ENCODE measurements around the gene CDC42SE2. TPM values are rescaled to one million over a fixed set of nuclear protein-coding genes. Genes with fewer than 3 reads are reported as not detected.
"Not testable (repeated sequence)": the region's sequence is repeated elsewhere in the genome, so short reads cannot be mapped to it uniquely, and the experiment has no call there.

The CDC42SE2 gene
- polyA plus RNA-seq, 3 donors, result 34.4 to 135 (median 92.6) TPM

DNA sequence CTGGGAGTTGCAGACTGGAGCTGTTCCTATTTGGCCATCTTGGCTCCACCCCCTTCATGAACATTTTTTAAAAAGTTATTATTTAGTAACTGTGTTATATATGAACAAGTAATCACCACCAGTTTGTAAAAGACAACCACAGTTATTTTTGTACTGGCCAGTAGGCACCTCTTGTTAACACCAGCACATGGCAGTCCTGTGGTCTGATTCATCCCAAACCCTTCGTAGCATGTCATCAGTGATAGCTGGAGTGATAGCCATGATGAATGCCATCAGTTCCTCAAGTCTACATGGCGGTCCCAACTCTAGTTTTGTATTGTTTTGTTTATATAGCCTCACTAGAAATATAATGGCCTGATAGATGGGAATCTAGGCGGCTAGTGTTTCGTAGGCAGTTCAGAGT is 74.2 kb downstream of the CDC42SE2 start:
- no peaks in the 10 kb centered on the region for H3K27me3 ChIP-seq (ENCODE audit: control insufficient read depth in 2 of 2, insufficient read depth in 2 of 2, low read length in 2 of 2)
- H3K27ac Mint-ChIP-seq, result no peak overlapping the region

DNA sequence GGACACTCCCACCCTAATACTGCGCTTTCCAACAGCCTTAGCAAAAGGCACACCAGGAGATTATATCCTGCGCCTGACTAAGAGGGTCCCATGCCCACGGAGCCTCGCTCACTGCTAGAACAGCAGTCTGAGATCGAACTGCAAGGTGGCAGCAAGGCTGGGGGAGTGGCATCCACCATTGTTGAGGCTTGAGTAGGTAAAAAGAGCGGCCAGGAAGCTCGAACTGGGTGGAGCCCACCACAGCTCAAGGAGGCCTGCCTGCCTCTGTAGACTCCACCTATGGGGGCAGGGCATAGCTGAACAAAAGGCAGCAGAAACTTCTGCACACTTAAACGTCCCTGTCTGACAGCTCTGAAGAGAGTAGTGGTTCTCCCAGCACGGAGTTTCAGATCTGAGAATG is 80.4 kb downstream of the CDC42SE2 start:
- H3K9ac ChIP-seq (ENCODE audit: insufficient read depth, low read length, poor library complexity, severe bottlenecking); H3K27me3 ChIP-seq (ENCODE audit: control insufficient read depth in 2 of 2, insufficient read depth in 2 of 2, low read length in 2 of 2); H3K27ac ChIP-seq (ENCODE audit: low read depth in 1 of 2, low read length in 2 of 2); intact Hi-C loops (cut with micrococcal nuclease); H3K4me3 Mint-ChIP-seq; H3K4me2 ChIP-seq (replicated peaks; ENCODE audit: extremely low read depth, low read length, poor library complexity, severe bottlenecking); DNase-seq; H2AFZ ChIP-seq (ENCODE audit: insufficient read depth, low read depth, low read length, poor library complexity, severe bottlenecking); H3K4me1 Mint-ChIP-seq; H3K27me3 Mint-ChIP-seq (ENCODE audit: low read depth in 3 of 3); H3K4me3 ChIP-seq (replicated peaks in 1 of 3; ENCODE audit: low read depth in 2 of 3, low read length in 3 of 3); H3K4me1 ChIP-seq (ENCODE audit: control insufficient read depth in 1 of 2, insufficient read depth in 2 of 2, low read length in 2 of 2); H3K9me3 ChIP-seq (replicated peaks in 1 of 2; ENCODE audit: control insufficient read depth in 1 of 2, insufficient read depth in 1 of 2, low read length in 2 of 2): not testable (repeated sequence)
- peaks cover 47% of the 10 kb centered on the region for H4K20me1 ChIP-seq (ENCODE audit: insufficient read depth, low read length)
- peak overlapping the region in 2 of 7 donors; percentile 45 to 57 for H3K27ac Mint-ChIP-seq
- peaks cover 9 to 22% (median 16%) of the 10 kb centered on the region in 7 donors for H3K9me3 Mint-ChIP-seq
- H3K36me3 Mint-ChIP-seq, result peaks cover 29 to 42% of the 10 kb centered on the region in 2 donors
- peaks cover 11 to 31% of the 10 kb centered on the region in 2 donors for H3K36me3 ChIP-seq (replicated peaks in 1 of 2; ENCODE audit: control insufficient read depth in 1 of 2, insufficient read depth in 2 of 2, low read length in 2 of 2)
- WGBS (ENCODE audit: insufficient coverage), result 96% methylated on average over 9 of the region's 9 CpGs
- H3K79me2 ChIP-seq (ENCODE audit: insufficient read depth, low read length), result peaks cover 58% of the 10 kb centered on the region

More for the DNA sequence above, 74.2 kb downstream of the CDC42SE2 start:
- Mint-ChIP-seq H3K27me3 (ENCODE audit: low read depth in 3 of 3) (peaks cover 0 to 2% (median 0%) of the 10 kb centered on the region in 3 donors), H3K4me1 (peaks cover 7% of the 10 kb centered on the region), H3K36me3 (peaks cover 33 to 52% of the 10 kb centered on the region in 2 donors), H3K4me3 (no peak overlapping the region), H3K9me3 (peaks cover 10 to 32% (median 21%) of the 10 kb centered on the region in 7 donors)
- Histone ChIP-seq H3K79me2 (ENCODE audit: insufficient read depth, low read length) (peaks cover 79% of the 10 kb centered on the region), H3K9ac (ENCODE audit: insufficient read depth, low read length, poor library complexity, severe bottlenecking) (no peak overlapping the region), H3K36me3 (replicated peaks in 1 of 2; ENCODE audit: control insufficient read depth in 1 of 2, insufficient read depth in 2 of 2, low read length in 2 of 2) (peaks cover 2 to 31% of the 10 kb centered on the region in 2 donors), H3K27ac (ENCODE audit: low read depth in 1 of 2, low read length in 2 of 2) (no peak overlapping the region), H3K9me3 (replicated peaks in 1 of 2; ENCODE audit: control insufficient read depth in 1 of 2, insufficient read depth in 1 of 2, low read length in 2 of 2) (peaks cover 4 to 9% of the 10 kb centered on the region in 2 donors), H2AFZ (ENCODE audit: insufficient read depth, low read depth, low read length, poor library complexity, severe bottlenecking) (no peak overlapping the region), H3K4me2 (replicated peaks; ENCODE audit: extremely low read depth, low read length, poor library complexity, severe bottlenecking) (no peak overlapping the region), H3K4me1 (ENCODE audit: control insufficient read depth in 1 of 2, insufficient read depth in 2 of 2, low read length in 2 of 2) (no peaks in the 10 kb centered on the region), H4K20me1 (ENCODE audit: insufficient read depth, low read length) (peaks cover 62% of the 10 kb centered on the region), H3K4me3 (replicated peaks in 1 of 3; ENCODE audit: low read depth in 2 of 3, low read length in 3 of 3) (no peak overlapping the region)
- intact Hi-C loops (cut with micrococcal nuclease), result no loop called here
- TF ChIP-seq, protein P1, sequence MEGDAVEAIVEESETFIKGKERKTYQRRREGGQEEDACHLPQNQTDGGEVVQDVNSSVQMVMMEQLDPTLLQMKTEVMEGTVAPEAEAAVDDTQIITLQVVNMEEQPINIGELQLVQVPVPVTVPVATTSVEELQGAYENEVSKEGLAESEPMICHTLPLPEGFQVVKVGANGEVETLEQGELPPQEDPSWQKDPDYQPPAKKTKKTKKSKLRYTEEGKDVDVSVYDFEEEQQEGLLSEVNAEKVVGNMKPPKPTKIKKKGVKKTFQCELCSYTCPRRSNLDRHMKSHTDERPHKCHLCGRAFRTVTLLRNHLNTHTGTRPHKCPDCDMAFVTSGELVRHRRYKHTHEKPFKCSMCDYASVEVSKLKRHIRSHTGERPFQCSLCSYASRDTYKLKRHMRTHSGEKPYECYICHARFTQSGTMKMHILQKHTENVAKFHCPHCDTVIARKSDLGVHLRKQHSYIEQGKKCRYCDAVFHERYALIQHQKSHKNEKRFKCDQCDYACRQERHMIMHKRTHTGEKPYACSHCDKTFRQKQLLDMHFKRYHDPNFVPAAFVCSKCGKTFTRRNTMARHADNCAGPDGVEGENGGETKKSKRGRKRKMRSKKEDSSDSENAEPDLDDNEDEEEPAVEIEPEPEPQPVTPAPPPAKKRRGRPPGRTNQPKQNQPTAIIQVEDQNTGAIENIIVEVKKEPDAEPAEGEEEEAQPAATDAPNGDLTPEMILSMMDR (IDR thresholded peaks at IDR 0.05), result no peak
- no peak for DNase-seq
- no CpG with 5 or more reads among the region's 4 CpGs for WGBS (ENCODE audit: insufficient coverage)

DNA sequence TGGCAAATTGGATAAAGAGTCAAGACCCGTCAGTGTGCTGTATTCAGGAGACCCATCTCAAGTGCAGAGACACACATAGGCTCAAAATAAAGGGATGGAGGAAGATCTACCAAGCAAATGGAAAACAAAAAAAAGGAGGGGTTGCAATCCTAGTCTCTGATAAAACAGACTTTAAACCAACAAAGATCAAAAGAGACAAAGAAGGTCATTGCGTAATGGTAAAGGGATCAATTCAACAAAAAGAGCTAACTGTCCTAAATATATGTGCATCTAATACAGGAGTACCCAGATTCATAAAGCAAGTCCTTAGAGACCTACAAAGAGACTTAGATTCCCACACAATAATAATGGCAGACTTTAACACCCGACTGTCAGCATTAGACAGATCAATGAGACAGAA is 82.4 kb downstream of the CDC42SE2 start:
- H3K4me1 Mint-ChIP-seq; intact Hi-C loops (cut with micrococcal nuclease); DNase-seq; H3K27ac ChIP-seq (ENCODE audit: low read depth in 1 of 2, low read length in 2 of 2); H3K27me3 Mint-ChIP-seq (ENCODE audit: low read depth in 3 of 3); H3K4me2 ChIP-seq (replicated peaks; ENCODE audit: extremely low read depth, low read length, poor library complexity, severe bottlenecking); H3K4me3 ChIP-seq (replicated peaks in 1 of 3; ENCODE audit: low read depth in 2 of 3, low read length in 3 of 3); H3K9ac ChIP-seq (ENCODE audit: insufficient read depth, low read length, poor library complexity, severe bottlenecking); H3K9me3 ChIP-seq (replicated peaks in 1 of 2; ENCODE audit: control insufficient read depth in 1 of 2, insufficient read depth in 1 of 2, low read length in 2 of 2); H3K27me3 ChIP-seq (ENCODE audit: control insufficient read depth in 2 of 2, insufficient read depth in 2 of 2, low read length in 2 of 2); H2AFZ ChIP-seq (ENCODE audit: insufficient read depth, low read depth, low read length, poor library complexity, severe bottlenecking); H3K4me1 ChIP-seq (ENCODE audit: control insufficient read depth in 1 of 2, insufficient read depth in 2 of 2, low read length in 2 of 2); H3K4me3 Mint-ChIP-seq: not testable (repeated sequence)
- Histone ChIP-seq H3K36me3 (replicated peaks in 1 of 2; ENCODE audit: control insufficient read depth in 1 of 2, insufficient read depth in 2 of 2, low read length in 2 of 2) (peaks cover 11 to 27% of the 10 kb centered on the region in 2 donors), H3K79me2 (ENCODE audit: insufficient read depth, low read length) (peaks cover 49% of the 10 kb centered on the region), H4K20me1 (ENCODE audit: insufficient read depth, low read length) (peaks cover 33% of the 10 kb centered on the region)
- no CpG with 5 or more reads among the region's 3 CpGs for WGBS (ENCODE audit: insufficient coverage)
- H3K36me3 Mint-ChIP-seq, result peaks cover 29 to 37% of the 10 kb centered on the region in 2 donors
- H3K9me3 Mint-ChIP-seq, result peaks cover 9 to 22% (median 14%) of the 10 kb centered on the region in 7 donors
- peak overlapping the region in 1 of 7 donors; percentile 58 for H3K27ac Mint-ChIP-seq
